Ovary (tissue), 9 donors: ENCODE data around the gene THSD7A. TPM values are rescaled to one million over a fixed set of nuclear protein-coding genes. Genes with fewer than 3 reads are reported as not detected.

Source experiments
- DNase-seq, 5 donors: peaks; one replicate each; pipeline ENCODE4 v3.0.0-alpha.2; 2019 to 2020
- H3K27ac ChIP-seq, 2 donors: fragments of 200-600 bp; one replicate each; pipeline versions ENCODE4 v1.5.1 to v1.8.0; 2019 to 2022
- H3K27me3 ChIP-seq: fragments of 200-600 bp; one replicate; pipeline ENCODE4 v1.8.0; 2022
- H3K36me3 ChIP-seq: fragments of 200-600 bp; sonication (generic); one replicate; pipeline ENCODE4 v1.5.1; 2019
- H3K4me1 ChIP-seq: one replicate; pipeline ENCODE4 v1.8.1; 2013; ENCODE audit warnings: mild to moderate bottlenecking, moderate library complexity; ENCODE audit not compliant: insufficient read depth
- H3K4me3 ChIP-seq: fragments of 200-600 bp; sonication (generic); one replicate; pipeline ENCODE4 v1.5.1; 2017
- H3K9me3 ChIP-seq, 2 donors: fragments of 200-600 bp in 1 of 2; sonication (generic) in 1 of 2; one replicate each; pipeline versions ENCODE4 v1.5.1 to v1.8.1; 2013 to 2019; ENCODE audit warnings: mild to moderate bottlenecking in 1 of 2, moderate library complexity in 1 of 2
- CTCF ChIP-seq, 3 donors: fragments of 450-650 bp in 2 of 3; fragments of 200-600 bp in 1 of 3; IDR thresholded peaks; one replicate each; pipeline versions ENCODE4 v1.5.1 to v1.8.0; 2016 to 2022; ENCODE audit warnings: antibody characterized with exemption in 3 of 3, mild to moderate bottlenecking in 1 of 3
- EP300 ChIP-seq: sonication (generic); formaldehyde crosslinking; IDR thresholded peaks from one replicate; pipeline ENCODE4 v1.6.1; 2017; ENCODE audit warnings: antibody characterized with exemption
- POLR2A ChIP-seq: fragments of 450-650 bp; IDR thresholded peaks from one replicate; pipeline ENCODE4 v1.6.1; 2017; ENCODE audit warnings: antibody characterized with exemption, mild to moderate bottlenecking, moderate library complexity
- WGBS, 3 donors: extraction: QIAGEN DNeasy Blood & Tissue Kit in 1 of 3; methylation state at CpG; one replicate each; pipeline versions ENCODE4 v1.1.5 to v1.1.7; 2013 to 2017; 5-methylcytosine and 5-hydroxymethylcytosine counted together
- intact Hi-C, 4 donors: fragments of 100-400 bp; cut with DNase I; formaldehyde crosslinking; loops; one replicate each; pipeline versions ENCODE4 v1.11.0 to v1.15.1; 2022 to 2023
- polyA plus RNA-seq, 2 donors: library from polyadenylated mRNA; stranded (reverse); fragments of 200-250 nt in 1 of 2; fragments of 350-450 nt in 1 of 2; fragmentation: Illumina TruSeq in 1 of 2; extraction: RNeasy Lipid Tissue Mini Kit (QIAGEN cat#74804) in 1 of 2; gene quantifications; one replicate each; pipeline ENCODE4 v1.2.3, GENCODE V29; 2013 to 2014
- total RNA-seq, 7 donors: library from RNA; depleted of rRNA in 2 of 7; stranded (reverse); fragments of >200 nt in 2 of 7; fragmentation: NEBNext Ultra II Directional in 3 of 7; extraction: Animal tissue kit (Norgen Biotek cat#: 25700) in 3 of 7; gene quantifications; one replicate each; pipeline versions ENCODE4 v1.1.0 to v1.2.4, GENCODE V29; 2016 to 2023
- donor health status: DM: no; HTN: no; CAD: no; lungs with moderate emphysema.
- donor health status: DM: no; HTN: no; CAD: no.
- donor health status: Bipolar disorder and iron deficiency.
- donor health status: DM: yes; HTN: yes; CAD: no.
- donor health status: DM: no; HTN: no; CAD: no.
- donor health status: DM: yes; HTN: yes; CAD: no.

The THSD7A gene
- total and polyA plus RNA-seq, 9 donors: 1.8 to 12.1 (median 3.6) TPM

- DNase-seq: no peak
- WGBS, 3 donors: 86 to 91% (median 87%) methylated on average over 4 of the region's 4 CpGs
- no peaks in the 10 kb centered on the region for H3K4me1 ChIP-seq
- TF ChIP-seq EP300 (no peak), POLR2A (no peak), CTCF (IDR thresholded peaks at IDR 0.05) (no peak)
- H3K4me3 ChIP-seq: no peak overlapping the region
- intact Hi-C loops: no loop called here
- H3K36me3 ChIP-seq: no peaks in the 10 kb centered on the region
- no peaks in the 10 kb centered on the region for H3K27me3 ChIP-seq
- H3K9me3 ChIP-seq: no peaks in the 10 kb centered on the region
- no peak overlapping the region for H3K27ac ChIP-seq
Measured at GRCh38 chr7:11747715-11748485, 84.1 kb downstream of the THSD7A start.

- Histone ChIP-seq H3K27ac (no peak overlapping the region), H3K4me1 (no peaks in the 10 kb centered on the region), H3K4me3 (no peak overlapping the region), H3K9me3 (no peaks in the 10 kb centered on the region), H3K36me3 (no peaks in the 10 kb centered on the region), H3K27me3 (no peaks in the 10 kb centered on the region)
- TF ChIP-seq EP300: no peak
- intact Hi-C loops: no loop called here
- no peak for DNase-seq
- WGBS, 3 donors: 87 to 90% (median 90%) methylated on average over 1 of the region's 1 CpG
Measured at GRCh38 chr7:11746591-11746990, 85.4 kb downstream of the THSD7A start.

GRCh38 chr7:11743548-11743947 is 88.5 kb downstream of the THSD7A start:
- Histone ChIP-seq H3K27ac (no peak overlapping the region), H3K4me1 (no peaks in the 10 kb centered on the region), H3K4me3 (no peak overlapping the region), H3K36me3 (no peaks in the 10 kb centered on the region), H3K9me3 (no peaks in the 10 kb centered on the region), H3K27me3 (no peaks in the 10 kb centered on the region)
- TF ChIP-seq CTCF (IDR thresholded peaks at IDR 0.05): no peak
- TF ChIP-seq POLR2A: no peak
- no peak for TF ChIP-seq EP300
- 96 to 97% (median 96%) methylated on average over 1 of the region's 1 CpG for WGBS, 3 donors
- intact Hi-C loops: no loop called here
- no peak for DNase-seq

GRCh38 chr7:11743016-11743415 is 89.0 kb downstream of the THSD7A start:
- H3K9me3 ChIP-seq: no peaks in the 10 kb centered on the region
- WGBS, 3 donors: 80 to 84% (median 84%) methylated on average over 3 of the region's 3 CpGs
- TF ChIP-seq CTCF (IDR thresholded peaks at IDR 0.05) (no peak), EP300 (no peak), POLR2A (no peak)
- intact Hi-C loops: no loop called here
- no peaks in the 10 kb centered on the region for H3K36me3 ChIP-seq
- no peak overlapping the region for H3K4me3 ChIP-seq
- no peaks in the 10 kb centered on the region for H3K27me3 ChIP-seq
- no peak for DNase-seq
- no peaks in the 10 kb centered on the region for H3K4me1 ChIP-seq
- no peak overlapping the region for H3K27ac ChIP-seq

- TF ChIP-seq POLR2A (no peak), CTCF (IDR thresholded peaks at IDR 0.05) (no peak), EP300 (no peak)
- no peak for DNase-seq
- intact Hi-C loops: no loop called here
- Histone ChIP-seq H3K4me3 (no peak overlapping the region), H3K36me3 (no peaks in the 10 kb centered on the region), H3K27ac (no peak overlapping the region), H3K27me3 (no peaks in the 10 kb centered on the region), H3K9me3 (no peaks in the 10 kb centered on the region), H3K4me1 (no peaks in the 10 kb centered on the region)
- WGBS, 3 donors: 47 to 80% (median 79%) methylated on average over 1 of the region's 1 CpG
Measured at GRCh38 chr7:11742496-11742895, 89.5 kb downstream of the THSD7A start.
